OCI-LY7 (cell line): ENCODE measurements around the gene FAM117A.

Experiments
- EZH2phosphoT487 ChIP-seq: fragments of 200-600 bp; sonication (generic); IDR thresholded peaks from 2 replicates; pipeline ENCODE4 v1.6.1; 2018; ENCODE audit warnings: low read depth, borderline replicate concordance, mild to moderate bottlenecking, mixed run types, antibody characterized with exemption, low read length, moderate library complexity, mixed read lengths
- TF ChIP-seq, protein P1 (sequence below): fragments of 200-600 bp; sonication (generic); conservative IDR thresholded peaks from 2 replicates; pipeline ENCODE4 v1.5.1; 2014; ENCODE audit warnings: mild to moderate bottlenecking, antibody characterized with exemption, low read length, moderate library complexity, mixed read lengths

DNA sequence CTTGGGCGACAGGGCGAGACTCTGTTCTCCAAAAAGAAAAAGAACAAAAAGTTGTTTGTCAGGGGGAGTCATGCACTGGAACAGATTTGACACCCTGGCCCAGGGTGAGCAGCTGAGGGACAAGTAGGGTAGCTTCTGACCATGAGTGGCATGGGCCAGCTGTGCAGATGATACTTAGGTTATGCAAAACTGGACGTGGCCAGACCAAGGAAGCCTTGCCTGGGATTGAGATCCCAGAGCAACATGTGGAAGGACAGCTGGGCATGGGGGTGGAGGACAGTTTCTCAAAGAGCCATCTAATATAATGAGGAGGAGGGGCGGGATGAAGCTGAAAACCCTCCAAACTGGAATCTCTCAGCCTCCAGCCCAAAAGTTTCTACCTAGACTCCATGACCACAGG is 36.6 kb downstream of the FAM117A start:
- TF ChIP-seq, protein P1, sequence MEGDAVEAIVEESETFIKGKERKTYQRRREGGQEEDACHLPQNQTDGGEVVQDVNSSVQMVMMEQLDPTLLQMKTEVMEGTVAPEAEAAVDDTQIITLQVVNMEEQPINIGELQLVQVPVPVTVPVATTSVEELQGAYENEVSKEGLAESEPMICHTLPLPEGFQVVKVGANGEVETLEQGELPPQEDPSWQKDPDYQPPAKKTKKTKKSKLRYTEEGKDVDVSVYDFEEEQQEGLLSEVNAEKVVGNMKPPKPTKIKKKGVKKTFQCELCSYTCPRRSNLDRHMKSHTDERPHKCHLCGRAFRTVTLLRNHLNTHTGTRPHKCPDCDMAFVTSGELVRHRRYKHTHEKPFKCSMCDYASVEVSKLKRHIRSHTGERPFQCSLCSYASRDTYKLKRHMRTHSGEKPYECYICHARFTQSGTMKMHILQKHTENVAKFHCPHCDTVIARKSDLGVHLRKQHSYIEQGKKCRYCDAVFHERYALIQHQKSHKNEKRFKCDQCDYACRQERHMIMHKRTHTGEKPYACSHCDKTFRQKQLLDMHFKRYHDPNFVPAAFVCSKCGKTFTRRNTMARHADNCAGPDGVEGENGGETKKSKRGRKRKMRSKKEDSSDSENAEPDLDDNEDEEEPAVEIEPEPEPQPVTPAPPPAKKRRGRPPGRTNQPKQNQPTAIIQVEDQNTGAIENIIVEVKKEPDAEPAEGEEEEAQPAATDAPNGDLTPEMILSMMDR: no peak
- no peak for TF ChIP-seq EZH2phosphoT487
